ENCODE measurements around the gene TPRG1L.

Gene TPRG1L

DNA sequence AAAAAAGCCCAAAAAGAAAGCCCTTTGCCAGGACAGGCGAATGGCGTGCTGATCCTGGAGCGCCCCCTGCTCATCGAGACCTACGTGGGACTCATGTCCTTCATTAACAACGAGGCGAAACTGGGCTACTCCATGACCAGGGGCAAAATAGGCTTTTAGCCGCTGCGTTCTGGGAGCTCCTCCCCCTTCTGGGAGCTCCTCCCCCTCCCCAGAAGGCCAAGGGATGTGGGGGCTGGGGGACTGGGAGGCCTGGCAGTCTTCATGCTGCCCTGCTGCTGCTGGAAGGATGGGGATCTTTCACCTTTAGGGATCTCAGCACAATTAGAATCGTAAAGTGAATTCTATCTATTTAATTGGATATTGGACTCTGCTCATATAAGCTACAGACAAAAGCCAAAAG lies 3.6 kb downstream of the TPRG1L start:
- DNase-seq (ENCODE audit: low read depth, low spot score) = no peak
- TF ChIP-seq, protein P1, sequence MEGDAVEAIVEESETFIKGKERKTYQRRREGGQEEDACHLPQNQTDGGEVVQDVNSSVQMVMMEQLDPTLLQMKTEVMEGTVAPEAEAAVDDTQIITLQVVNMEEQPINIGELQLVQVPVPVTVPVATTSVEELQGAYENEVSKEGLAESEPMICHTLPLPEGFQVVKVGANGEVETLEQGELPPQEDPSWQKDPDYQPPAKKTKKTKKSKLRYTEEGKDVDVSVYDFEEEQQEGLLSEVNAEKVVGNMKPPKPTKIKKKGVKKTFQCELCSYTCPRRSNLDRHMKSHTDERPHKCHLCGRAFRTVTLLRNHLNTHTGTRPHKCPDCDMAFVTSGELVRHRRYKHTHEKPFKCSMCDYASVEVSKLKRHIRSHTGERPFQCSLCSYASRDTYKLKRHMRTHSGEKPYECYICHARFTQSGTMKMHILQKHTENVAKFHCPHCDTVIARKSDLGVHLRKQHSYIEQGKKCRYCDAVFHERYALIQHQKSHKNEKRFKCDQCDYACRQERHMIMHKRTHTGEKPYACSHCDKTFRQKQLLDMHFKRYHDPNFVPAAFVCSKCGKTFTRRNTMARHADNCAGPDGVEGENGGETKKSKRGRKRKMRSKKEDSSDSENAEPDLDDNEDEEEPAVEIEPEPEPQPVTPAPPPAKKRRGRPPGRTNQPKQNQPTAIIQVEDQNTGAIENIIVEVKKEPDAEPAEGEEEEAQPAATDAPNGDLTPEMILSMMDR (IDR thresholded peaks at IDR 0.05; ENCODE audit: low read depth, low read length) = no peak
- H3K4me3 ChIP-seq (ENCODE audit: low read depth, low read length) = no peak overlapping the region
- in situ Hi-C loops (cut with HindIII; ENCODE audit: low sequenced_read_pairs) = loop anchor here (25.0 kb wide), 1 partner anchor 91 kb away; no protein-coding TSS in a partner anchor

DNA sequence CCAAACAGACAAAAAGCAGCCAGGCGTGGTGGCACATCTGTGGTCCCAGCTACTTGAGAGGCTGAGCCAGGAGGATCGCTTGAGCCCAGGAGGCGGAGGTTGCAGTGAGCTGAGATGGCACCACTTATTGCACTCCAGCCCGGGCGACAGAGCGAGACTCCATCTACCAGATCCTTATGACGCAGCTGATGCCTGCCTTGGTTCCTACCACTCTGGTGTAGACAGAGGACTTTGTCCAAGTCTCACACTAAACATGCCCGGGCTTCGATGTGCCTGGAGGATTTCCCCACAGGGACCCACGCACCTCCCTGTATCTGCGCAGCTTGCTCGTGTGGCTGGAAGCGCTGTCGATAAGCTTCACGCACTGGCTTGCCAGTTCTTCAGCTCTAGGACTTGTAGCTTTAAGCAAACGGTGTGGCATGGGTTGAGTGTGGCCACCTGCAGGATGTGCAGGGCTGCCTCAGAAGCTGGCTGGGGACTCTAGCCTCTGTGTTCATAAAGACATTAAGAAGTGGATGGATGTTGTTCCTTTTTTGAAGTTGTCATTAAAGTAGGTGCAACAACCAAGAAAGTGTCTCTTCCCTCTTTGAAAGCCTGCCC lies 4.8 kb downstream of the TPRG1L start:
- in situ Hi-C loops (cut with HindIII; ENCODE audit: low sequenced_read_pairs) = loop anchor here (25.0 kb wide), 1 partner anchor 92 kb away; no protein-coding TSS in a partner anchor
- DNase-seq (ENCODE audit: low read depth, low spot score) = no peak
- TF ChIP-seq, protein P1 (IDR thresholded peaks at IDR 0.05; ENCODE audit: low read depth, low read length) = no peak
- no peak overlapping the region for H3K4me3 ChIP-seq (ENCODE audit: low read depth, low read length)

DNA sequence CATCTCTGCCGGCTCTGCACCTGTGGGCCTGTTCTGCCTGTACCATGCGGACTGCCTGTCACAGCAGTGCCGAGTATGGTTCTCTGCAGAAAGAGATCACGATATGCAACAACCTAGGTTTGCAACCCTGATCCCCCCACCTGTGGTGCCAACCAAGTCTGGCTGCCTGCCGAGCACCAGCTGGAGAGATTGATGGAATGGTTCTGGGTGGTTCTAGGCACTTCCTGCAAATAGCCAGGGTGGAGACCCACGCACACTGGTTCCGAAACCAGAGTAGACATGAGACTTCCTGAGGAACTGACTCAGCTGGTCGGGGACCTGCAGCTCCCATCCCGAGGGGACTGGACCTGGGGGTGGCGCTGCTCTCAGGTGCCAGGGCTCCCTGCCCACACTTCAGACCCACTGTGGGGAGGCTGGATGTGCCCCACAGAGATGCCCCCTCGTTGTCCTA lies 5.4 kb downstream of the TPRG1L start:
- in situ Hi-C loops (cut with HindIII; ENCODE audit: low sequenced_read_pairs) = loop anchor here (25.0 kb wide), 1 partner anchor 93 kb away; no protein-coding TSS in a partner anchor
- TF ChIP-seq, protein P1 (IDR thresholded peaks at IDR 0.05; ENCODE audit: low read depth, low read length) = no peak
- no peak for DNase-seq (ENCODE audit: low read depth, low spot score)
- H3K4me3 ChIP-seq (ENCODE audit: low read depth, low read length) = no peak overlapping the region

DNA sequence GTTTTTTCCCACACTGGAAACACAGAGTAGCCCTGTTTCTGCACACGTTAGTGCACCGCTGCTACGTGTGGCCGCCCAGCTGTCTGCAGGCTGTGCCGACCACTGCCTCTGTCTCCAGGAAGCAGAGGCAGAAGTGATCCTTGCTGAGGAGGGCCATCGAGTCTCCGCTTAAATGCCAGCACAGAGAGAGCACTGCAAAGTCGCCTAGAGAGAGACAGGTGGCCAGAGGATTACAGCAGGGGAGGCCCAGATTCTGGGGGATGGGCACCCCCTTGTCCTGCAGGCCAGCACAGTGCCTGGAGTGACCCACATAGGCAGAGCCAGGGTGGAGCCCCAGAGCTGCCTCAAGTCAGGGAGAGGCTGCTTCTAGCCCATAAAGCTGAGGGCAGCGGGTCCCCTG lies 6.1 kb downstream of the TPRG1L start:
- in situ Hi-C loops (cut with HindIII; ENCODE audit: low sequenced_read_pairs) = loop anchor here (25.0 kb wide), 1 partner anchor 94 kb away; no protein-coding TSS in a partner anchor
- TF ChIP-seq, protein P1 (IDR thresholded peaks at IDR 0.05; ENCODE audit: low read depth, low read length) = no peak
- H3K4me3 ChIP-seq (ENCODE audit: low read depth, low read length) = no peak overlapping the region
- DNase-seq (ENCODE audit: low read depth, low spot score) = no peak

DNA sequence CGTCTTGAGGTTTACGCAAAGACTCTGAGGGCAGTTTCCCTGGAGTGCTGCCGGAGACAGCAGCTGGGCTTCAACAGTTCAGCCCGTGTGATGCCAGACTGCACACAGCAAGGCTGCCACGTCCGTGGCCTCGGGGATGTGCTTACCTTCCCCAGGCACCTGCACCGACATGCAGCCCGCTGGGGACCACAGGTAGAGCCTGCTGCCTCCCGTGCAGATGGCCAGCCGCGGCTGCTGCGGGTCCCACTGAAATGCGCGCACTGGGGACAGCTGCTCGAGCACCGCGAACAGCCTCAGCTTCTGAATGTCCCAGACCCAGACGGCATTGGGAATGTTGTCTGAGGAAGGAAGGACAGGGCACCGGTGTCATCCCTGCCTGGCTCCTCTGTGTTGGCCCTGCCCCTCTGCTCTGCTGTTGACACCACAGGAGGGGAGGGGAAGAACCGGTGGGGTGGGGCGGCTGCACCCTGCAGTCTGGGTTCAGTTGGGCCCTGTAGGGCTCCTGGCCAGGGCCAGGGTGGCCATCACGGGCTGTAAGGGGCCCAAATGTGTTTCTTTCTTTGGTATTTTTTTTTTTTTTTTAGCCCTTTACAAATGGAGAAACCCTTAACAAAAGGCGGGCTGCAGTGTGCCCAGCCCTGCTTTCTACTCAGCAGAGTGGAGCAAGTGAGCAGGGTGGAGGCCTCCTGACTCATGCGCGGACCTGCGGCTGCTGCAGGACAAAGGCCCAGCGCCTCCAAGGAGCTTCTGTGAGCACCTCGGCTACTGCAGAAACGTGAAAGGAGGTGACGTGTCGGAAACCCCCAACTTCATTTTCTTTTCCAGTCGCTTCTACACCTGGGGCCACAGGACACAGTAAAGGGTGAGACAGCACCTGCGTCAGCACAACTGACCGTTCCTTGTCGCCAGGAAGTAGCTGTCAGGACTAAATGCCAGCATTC lies 6.8 kb downstream of the TPRG1L start:
- TF ChIP-seq, protein P1 (IDR thresholded peaks at IDR 0.05; ENCODE audit: low read depth, low read length) = no peak
- in situ Hi-C loops (cut with HindIII; ENCODE audit: low sequenced_read_pairs) = loop anchor here (25.0 kb wide), 1 partner anchor 94 kb away; no protein-coding TSS in a partner anchor
- no peak overlapping the region for H3K4me3 ChIP-seq (ENCODE audit: low read depth, low read length)
- DNase-seq (ENCODE audit: low read depth, low spot score) = no peak

DNA sequence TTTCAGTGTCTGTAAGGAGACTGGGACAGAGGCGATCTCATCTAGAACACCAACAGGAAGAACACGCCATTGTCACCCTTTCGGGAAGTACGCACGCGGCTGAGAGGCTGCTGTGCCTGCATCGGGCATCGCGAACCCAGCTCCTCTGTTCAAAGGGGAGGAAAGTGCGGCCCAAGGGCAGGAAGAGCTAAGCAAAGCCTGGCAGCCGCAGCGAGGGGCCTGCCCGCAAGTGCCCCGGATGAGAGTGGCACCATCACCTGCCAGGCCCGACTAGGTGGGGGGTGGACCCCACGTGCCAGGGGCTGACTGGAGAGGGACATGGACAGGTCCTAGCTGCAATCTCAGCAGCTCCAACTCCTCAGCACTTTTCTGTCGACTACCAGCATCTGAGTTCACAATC lies 7.5 kb downstream of the TPRG1L start:
- in situ Hi-C loops (cut with HindIII; ENCODE audit: low sequenced_read_pairs) = loop anchor here (25.0 kb wide), 1 partner anchor 95 kb away; no protein-coding TSS in a partner anchor
- no peak overlapping the region for H3K4me3 ChIP-seq (ENCODE audit: low read depth, low read length)
- no peak for DNase-seq (ENCODE audit: low read depth, low spot score)
- TF ChIP-seq, protein P1 (IDR thresholded peaks at IDR 0.05; ENCODE audit: low read depth, low read length) = no peak

Measured in astrocyte of the spinal cord (primary cell).